Ramos (cell line): ENCODE measurements around the gene PROSER3.
"Not testable (repeated sequence)": the region's sequence is repeated elsewhere in the genome, so short reads cannot be mapped to it uniquely, and the experiment has no call there.

Source experiments
- in situ Hi-C: fragments of 300-500 bp; cut with MboI; formaldehyde crosslinking; loops from one replicate; pipeline ENCODE4 v1.14.3; 2022; ENCODE audit warnings: low sequenced_read_pairs; ENCODE audit not compliant: unreplicated experiment

Gene PROSER3

GRCh38 chr19:35751839-35752745 is 5.9 kb upstream of the PROSER3 start:
- in situ Hi-C loops: no loop called here

- in situ Hi-C loops: no loop called here
Observed at GRCh38 chr19:35752746-35753350, 5.1 kb upstream of the PROSER3 start.

- in situ Hi-C loops: no loop called here
Observed at GRCh38 chr19:35753634-35754369, 4.2 kb upstream of the PROSER3 start.

- in situ Hi-C loops: no loop called here
Observed at GRCh38 chr19:35754370-35755130, 3.4 kb upstream of the PROSER3 start.

- in situ Hi-C loops: no loop called here
Observed at GRCh38 chr19:35755131-35755549, 2.8 kb upstream of the PROSER3 start.

- in situ Hi-C loops: no loop called here
Observed at GRCh38 chr19:35755550-35756376, 2.2 kb upstream of the PROSER3 start.

- in situ Hi-C loops: no loop called here
Observed at GRCh38 chr19:35756377-35757230, 1.4 kb upstream of the PROSER3 start, which contains the start of gene HSPB6. HSPB6 (minus strand) TSS chr19:35757029; CDS start chr19:35757008, 21 bp downstream.

GRCh38 chr19:35757231-35757748 is 686 bp upstream of the PROSER3 start:
- in situ Hi-C loops: no loop called here

- in situ Hi-C loops: no loop called here
Observed at GRCh38 chr19:35759697-35760096, 1.7 kb downstream of the PROSER3 start.

- in situ Hi-C loops: no loop called here
Observed at GRCh38 chr19:35760711-35761349, 2.9 kb downstream of the PROSER3 start.

- in situ Hi-C loops: no loop called here
Observed at GRCh38 chr19:35764432-35765315, 6.7 kb downstream of the PROSER3 start.

GRCh38 chr19:35766571-35767104 is 8.7 kb downstream of the PROSER3 start:
- in situ Hi-C loops: no loop called here

GRCh38 chr19:35767288-35768081 is 9.5 kb downstream of the PROSER3 start:
- in situ Hi-C loops: no loop called here

- in situ Hi-C loops: no loop called here
Observed at GRCh38 chr19:35768082-35768421, 10.1 kb downstream of the PROSER3 start.

GRCh38 chr19:35772362-35772761 is 14.4 kb downstream of the PROSER3 start:
- in situ Hi-C loops: not testable (repeated sequence)
